BE2C (cell line): ENCODE results near the gene GABBR2.

Source experiments
- DNase-seq: peaks from one replicate; pipeline ENCODE4 v3.0.0-alpha.2; 2020
- H3K27me3 ChIP-seq: fragments of 250-450 bp; sonication (Bioruptor Pico); 2 replicates; pipeline ENCODE4 v1.5.1; 2020; ENCODE audit warnings: mild to moderate bottlenecking
- H3K36me3 ChIP-seq: fragments of 250-450 bp; sonication (Bioruptor Pico); 2 replicates; pipeline ENCODE4 v1.5.1; 2020; ENCODE audit warnings: mild to moderate bottlenecking
- H3K4me1 ChIP-seq: fragments of 250-450 bp; sonication (Bioruptor Pico); 2 replicates; pipeline ENCODE4 v1.5.1; 2020
- H3K4me3 ChIP-seq: 2 replicates; pipeline ENCODE4 v1.5.1; 2011; ENCODE audit warnings: low read depth, low read length
- H3K9me3 ChIP-seq: fragments of 250-450 bp; sonication (Bioruptor Pico); 2 replicates; pipeline ENCODE4 v1.5.1; 2020
- TF ChIP-seq, protein P1 (sequence below): IDR thresholded peaks from 2 replicates; pipeline ENCODE4 v1.5.1; 2012; ENCODE audit warnings: mild to moderate bottlenecking, low read depth, low read length

The GABBR2 gene

GRCh38 chr9:98494852-98495251 lies 213.9 kb downstream of the GABBR2 start:
- H3K4me3 ChIP-seq: no peak overlapping the region
- DNase-seq: no peak
- H3K36me3 ChIP-seq: no peaks in the 10 kb centered on the region
- H3K9me3 ChIP-seq: no peaks in the 10 kb centered on the region
- TF ChIP-seq, protein P1, sequence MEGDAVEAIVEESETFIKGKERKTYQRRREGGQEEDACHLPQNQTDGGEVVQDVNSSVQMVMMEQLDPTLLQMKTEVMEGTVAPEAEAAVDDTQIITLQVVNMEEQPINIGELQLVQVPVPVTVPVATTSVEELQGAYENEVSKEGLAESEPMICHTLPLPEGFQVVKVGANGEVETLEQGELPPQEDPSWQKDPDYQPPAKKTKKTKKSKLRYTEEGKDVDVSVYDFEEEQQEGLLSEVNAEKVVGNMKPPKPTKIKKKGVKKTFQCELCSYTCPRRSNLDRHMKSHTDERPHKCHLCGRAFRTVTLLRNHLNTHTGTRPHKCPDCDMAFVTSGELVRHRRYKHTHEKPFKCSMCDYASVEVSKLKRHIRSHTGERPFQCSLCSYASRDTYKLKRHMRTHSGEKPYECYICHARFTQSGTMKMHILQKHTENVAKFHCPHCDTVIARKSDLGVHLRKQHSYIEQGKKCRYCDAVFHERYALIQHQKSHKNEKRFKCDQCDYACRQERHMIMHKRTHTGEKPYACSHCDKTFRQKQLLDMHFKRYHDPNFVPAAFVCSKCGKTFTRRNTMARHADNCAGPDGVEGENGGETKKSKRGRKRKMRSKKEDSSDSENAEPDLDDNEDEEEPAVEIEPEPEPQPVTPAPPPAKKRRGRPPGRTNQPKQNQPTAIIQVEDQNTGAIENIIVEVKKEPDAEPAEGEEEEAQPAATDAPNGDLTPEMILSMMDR: no peak
- peaks cover 3% of the 10 kb centered on the region; the same call in 1 of the 2 replicates for H3K27me3 ChIP-seq
- no peaks in the 10 kb centered on the region for H3K4me1 ChIP-seq

- TF ChIP-seq, protein P1: no peak
- no peak overlapping the region for H3K4me3 ChIP-seq
- no peaks in the 10 kb centered on the region for H3K4me1 ChIP-seq
- H3K9me3 ChIP-seq: no peaks in the 10 kb centered on the region
- H3K36me3 ChIP-seq: no peaks in the 10 kb centered on the region
- no peak for DNase-seq
- H3K27me3 ChIP-seq: peaks cover 5% of the 10 kb centered on the region
Observed at GRCh38 chr9:98491828-98492227, 216.9 kb downstream of the GABBR2 start.

- TF ChIP-seq, protein P1: no peak
- no peaks in the 10 kb centered on the region for H3K9me3 ChIP-seq
- no peaks in the 10 kb centered on the region for H3K36me3 ChIP-seq
- no peak for DNase-seq
- H3K27me3 ChIP-seq: peaks cover 5% of the 10 kb centered on the region
- H3K4me3 ChIP-seq: no peak overlapping the region
- no peaks in the 10 kb centered on the region for H3K4me1 ChIP-seq
Observed at GRCh38 chr9:98491231-98491651, 217.5 kb downstream of the GABBR2 start.

DNA sequence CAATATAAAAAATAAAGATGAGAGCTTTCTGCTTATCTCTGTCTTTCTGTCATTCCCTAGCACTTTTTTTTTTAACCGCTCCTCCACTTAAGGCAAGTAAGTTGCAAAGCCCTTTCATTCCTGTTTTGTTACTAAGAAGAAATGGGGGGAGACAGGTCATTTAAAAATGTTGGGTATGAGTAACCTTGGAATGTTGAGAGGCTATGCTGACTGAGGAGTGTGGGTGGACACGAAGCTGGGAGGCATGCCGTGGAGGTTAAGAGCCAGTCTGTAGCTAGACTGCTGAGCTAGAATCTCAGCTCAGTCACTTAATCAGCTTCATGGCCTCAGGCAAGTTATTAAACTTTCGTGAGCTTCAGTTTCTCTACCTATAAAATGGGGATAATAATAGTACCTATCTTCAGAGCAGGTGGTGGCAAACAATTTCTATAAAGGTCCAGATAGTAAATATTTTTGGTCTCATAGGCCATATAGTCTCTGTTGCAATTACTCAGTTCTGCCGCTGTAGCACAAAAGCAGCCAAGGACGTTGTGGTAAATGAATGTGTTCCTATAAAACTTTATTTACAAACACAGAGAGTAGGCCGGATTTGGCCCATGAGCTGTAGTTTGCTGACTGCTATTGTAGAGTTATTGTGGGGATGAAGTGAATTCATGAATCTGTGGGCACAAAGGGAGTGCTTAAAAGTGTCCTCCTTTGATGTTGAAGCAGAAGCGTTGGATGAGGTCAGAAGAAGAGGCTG lies 220.0 kb downstream of the GABBR2 start:
- DNase-seq: no peak
- Histone ChIP-seq H3K36me3 (no peaks in the 10 kb centered on the region), H3K4me3 (no peak overlapping the region), H3K9me3 (no peaks in the 10 kb centered on the region), H3K4me1 (no peaks in the 10 kb centered on the region), H3K27me3 (peaks cover 5% of the 10 kb centered on the region)
- TF ChIP-seq, protein P1: no peak

DNA sequence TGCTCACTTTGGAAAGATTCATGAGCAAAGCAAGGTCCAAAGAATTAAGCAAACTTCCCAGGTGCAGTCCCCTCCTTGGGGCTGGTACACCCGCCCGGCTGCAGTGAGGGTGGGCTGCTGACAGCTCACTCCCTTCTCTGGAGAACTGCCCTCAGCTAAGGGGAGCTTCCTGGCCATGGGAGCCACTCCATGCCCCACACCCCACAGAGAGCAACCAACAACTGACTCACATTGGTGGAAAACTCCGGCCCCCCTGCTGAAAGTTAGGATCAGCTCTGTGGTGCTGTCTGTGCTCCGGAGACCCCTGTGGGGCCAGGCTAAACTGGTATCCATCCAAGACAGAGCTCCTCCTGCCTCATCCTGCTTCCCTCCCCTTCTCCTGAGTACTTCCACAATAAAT lies 223.0 kb downstream of the GABBR2 start:
- no peaks in the 10 kb centered on the region for H3K36me3 ChIP-seq
- H3K9me3 ChIP-seq: no peaks in the 10 kb centered on the region
- no peaks in the 10 kb centered on the region for H3K4me1 ChIP-seq
- peaks cover 3% of the 10 kb centered on the region for H3K27me3 ChIP-seq
- H3K4me3 ChIP-seq: no peak overlapping the region
- DNase-seq: no peak
- TF ChIP-seq, protein P1: no peak

DNA sequence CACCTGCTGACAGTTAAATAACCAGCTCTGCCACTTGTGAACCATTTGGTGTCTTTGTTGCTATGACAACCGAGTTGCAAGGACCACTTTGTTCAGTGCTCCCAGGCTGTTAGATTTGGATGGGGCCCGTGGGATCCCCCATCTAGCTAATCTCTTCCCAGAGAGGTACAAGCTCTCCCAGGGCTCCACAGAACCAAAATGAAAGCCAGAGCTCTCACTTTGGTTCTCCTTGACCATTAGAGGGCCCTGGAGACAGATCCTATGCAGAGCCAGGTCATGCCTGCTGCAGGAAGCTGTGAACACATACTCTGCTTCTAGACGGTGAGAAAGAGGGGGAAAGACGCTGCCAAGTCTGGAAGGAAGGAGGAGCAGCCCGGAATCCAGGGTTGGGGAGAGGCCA lies 224.6 kb downstream of the GABBR2 start:
- H3K4me1 ChIP-seq: no peaks in the 10 kb centered on the region
- H3K9me3 ChIP-seq: no peaks in the 10 kb centered on the region
- H3K36me3 ChIP-seq: no peaks in the 10 kb centered on the region
- no peak for DNase-seq
- no peaks in the 10 kb centered on the region for H3K27me3 ChIP-seq
- TF ChIP-seq, protein P1: no peak
- no peak overlapping the region for H3K4me3 ChIP-seq
